HepG2 (cell line): ENCODE results near the gene TOMM7. TPM values are rescaled to one million over a fixed set of nuclear protein-coding genes. Genes with fewer than 3 reads are reported as not detected.
A peak's percentile ranks its signal among the peaks of the same experiment; 100 is the strongest.

Source experiments
- GABPA ChIP-seq, 2 experiments: IDR thresholded peaks; 2 replicates each; pipeline ENCODE4 v1.6.1; 2011 to 2016; ENCODE audit warnings: low read depth in 2 of 2, low read length in 1 of 2, missing biosample characterization in 1 of 2, missing genetic modification characterization in 1 of 2
- HDAC2 ChIP-seq: sonication (generic); formaldehyde crosslinking; IDR thresholded peaks from 2 replicates; pipeline ENCODE4 v1.4.0; 2020; ENCODE audit warnings: missing genetic modification reagents
- HNRNPLL ChIP-seq: fragments of 200-400 bp; formaldehyde crosslinking; IDR thresholded peaks from 2 replicates; pipeline ENCODE4 v1.6.1; 2017; ENCODE audit warnings: mild to moderate bottlenecking, low read depth, low read length; ENCODE audit not compliant: poor library complexity, severe bottlenecking
- MTA1 ChIP-seq: sonication (generic); formaldehyde crosslinking; IDR thresholded peaks from 2 replicates; pipeline ENCODE4 v1.4.0; 2020; ENCODE audit warnings: missing genetic modification reagents, mild to moderate bottlenecking, borderline replicate concordance
- MTF1 ChIP-seq: sonication (generic); formaldehyde crosslinking; IDR thresholded peaks from 2 replicates; pipeline ENCODE4 v1.5.0; 2020; ENCODE audit warnings: missing genetic modification reagents
- NFAT5 ChIP-seq: sonication (generic); formaldehyde crosslinking; IDR thresholded peaks from 2 replicates; pipeline ENCODE4 v1.4.0; 2020; ENCODE audit warnings: missing genetic modification reagents
- PHF21A ChIP-seq: sonication (generic); formaldehyde crosslinking; IDR thresholded peaks from 2 replicates; pipeline ENCODE4 v1.5.0; 2020; ENCODE audit warnings: mild to moderate bottlenecking, missing genetic modification reagents
- POLR2AphosphoS2 ChIP-seq: IDR thresholded peaks from 2 replicates; pipeline ENCODE4 v1.6.1; 2011; ENCODE audit warnings: low read depth, low read length, improper control_type of control experiment
- SP1 ChIP-seq, 2 experiments: fragments of 450-650 bp in 1 of 2; sonication (generic) in 1 of 2; formaldehyde crosslinking in 1 of 2; IDR thresholded peaks; 2 replicates each; pipeline versions ENCODE4 v1.4.0 to v1.6.1; 2016 to 2020; ENCODE audit warnings: missing genetic modification reagents in 1 of 2
- ZBTB14 ChIP-seq: sonication (generic); formaldehyde crosslinking; IDR thresholded peaks from 2 replicates; pipeline ENCODE4 v1.4.0; 2020; ENCODE audit warnings: missing genetic modification reagents
- ZBTB25 ChIP-seq: IDR thresholded peaks from 2 replicates; pipeline ENCODE4 v1.6.1; 2018; ENCODE audit warnings: missing genetic modification reagents
- ZNF382 ChIP-seq: sonication (generic); formaldehyde crosslinking; IDR thresholded peaks from 2 replicates; pipeline ENCODE4 v1.5.0; 2020; ENCODE audit warnings: missing genetic modification reagents, mild to moderate bottlenecking, borderline replicate concordance
- ZNF770 ChIP-seq: sonication (generic); formaldehyde crosslinking; IDR thresholded peaks from 2 replicates; pipeline ENCODE4 v1.5.0; 2020; ENCODE audit warnings: mild to moderate bottlenecking, missing genetic modification reagents
- ZNF777 ChIP-seq: sonication (generic); formaldehyde crosslinking; IDR thresholded peaks from 2 replicates; pipeline ENCODE4 v1.4.0; 2020; ENCODE audit warnings: missing genetic modification reagents
- ZNF800 ChIP-seq: sonication (generic); formaldehyde crosslinking; IDR thresholded peaks from 2 replicates; pipeline ENCODE4 v1.4.0; 2020; ENCODE audit warnings: missing genetic modification reagents
- ZSCAN20 ChIP-seq: sonication (generic); formaldehyde crosslinking; IDR thresholded peaks from 2 replicates; pipeline ENCODE4 v1.4.0; 2020; ENCODE audit warnings: missing genetic modification reagents, mild to moderate bottlenecking, borderline replicate concordance
- polyA plus RNA-seq, 8 experiments: library from polyadenylated mRNA; depleted of rRNA in 3 of 8; stranded (reverse) in 7 of 8; unstranded in 1 of 8; fragments of >200 nt; fragmentation: Illumina TruSeq in 4 of 8; extraction: Trizol in 4 of 8; gene quantifications; 2 replicates each; pipeline versions ENCODE4 v1.2.1 to v1.2.3, GENCODE V29; 2011 to 2016; ENCODE audit warnings: low read depth in 4 of 8, missing spikeins in 1 of 8, mixed read lengths in 1 of 8; ENCODE audit not compliant: insufficient read depth in 1 of 8
- total RNA-seq, 5 experiments: library from RNA; depleted of rRNA; stranded (reverse); fragments of >200 nt; fragmentation: Illumina TruSeq; extraction: Trizol; gene quantifications; 2 replicates each; pipeline ENCODE4 v1.2.3, GENCODE V29; 2016; ENCODE audit warnings: low read depth in 1 of 5

TOMM7 gene
- total and polyA plus RNA-seq, 2 of the 13 experiments (the other 11 are each of a cell fraction or from before 2014, with no cell fraction given): 251 to 369 TPM

GRCh38 chr7:22822486-22823141, at the start of gene TOMM7 (continued):
- TF ChIP-seq ZNF770 (CRISPR knock-in tag) (peak; percentile 31; the same call in 1 of the 2 replicates), HDAC2 (CRISPR knock-in tag) (peak; percentile 84; the same call in 1 of the 2 replicates), ZNF777 (peak; percentile 92), MTF1 (CRISPR knock-in tag) (no peak), MTA1 (CRISPR knock-in tag) (0 out of 2 replicates have a peak, but pooled peaks have one; percentile 22), ZBTB14 (CRISPR knock-in tag) (no peak), POLR2AphosphoS2 (no peak), ZNF800 (peak; percentile 72; the same call in 1 of the 2 replicates), HNRNPLL (peak; percentile 82), SP1 (IDR thresholded peaks at IDR 0.05) (no peak), SP1 (CRISPR knock-in tag; IDR thresholded peaks at IDR 0.05) (peak; percentile 51; the same call in 1 of the 2 replicates), ZBTB25 (CRISPR knock-in tag) (peak; percentile 78), ZSCAN20 (0 out of 2 replicates have a peak, but pooled peaks have one; percentile 34), PHF21A (CRISPR knock-in tag) (peak; percentile 41; the same call in 1 of the 2 replicates), NFAT5 (CRISPR knock-in tag) (0 out of 2 replicates have a peak, but pooled peaks have one; percentile 47), ZNF382 (CRISPR knock-in tag) (no peak), GABPA (IDR thresholded peaks at IDR 0.05; ENCODE audit: low read depth, low read length) (0 out of 2 replicates have a peak, but pooled peaks have one; percentile 5), GABPA (CRISPR knock-in tag; IDR thresholded peaks at IDR 0.05; ENCODE audit: low read depth) (peak; percentile 82)
